SK-N-MC (cell line): ENCODE measurements around the gene PLEKHG4B.

Experiments used
- EZH2 ChIP-seq: fragments of 200-600 bp; sonication (generic); IDR thresholded peaks from one replicate; pipeline ENCODE4 v1.6.1; 2017; ENCODE audit warnings: antibody characterized with exemption
- POLR2AphosphoS5 ChIP-seq: IDR thresholded peaks from 2 replicates; pipeline ENCODE4 v1.6.1; 2012; ENCODE audit warnings: mild to moderate bottlenecking, low read depth, low read length, borderline replicate concordance

GRCh38 chr5:199197-199949 lies 107.4 kb downstream of the PLEKHG4B start:
- TF ChIP-seq POLR2AphosphoS5 (no peak), EZH2 (no peak)
